Measurements from ENCODE around the gene FAM83E.

The FAM83E gene

DNA sequence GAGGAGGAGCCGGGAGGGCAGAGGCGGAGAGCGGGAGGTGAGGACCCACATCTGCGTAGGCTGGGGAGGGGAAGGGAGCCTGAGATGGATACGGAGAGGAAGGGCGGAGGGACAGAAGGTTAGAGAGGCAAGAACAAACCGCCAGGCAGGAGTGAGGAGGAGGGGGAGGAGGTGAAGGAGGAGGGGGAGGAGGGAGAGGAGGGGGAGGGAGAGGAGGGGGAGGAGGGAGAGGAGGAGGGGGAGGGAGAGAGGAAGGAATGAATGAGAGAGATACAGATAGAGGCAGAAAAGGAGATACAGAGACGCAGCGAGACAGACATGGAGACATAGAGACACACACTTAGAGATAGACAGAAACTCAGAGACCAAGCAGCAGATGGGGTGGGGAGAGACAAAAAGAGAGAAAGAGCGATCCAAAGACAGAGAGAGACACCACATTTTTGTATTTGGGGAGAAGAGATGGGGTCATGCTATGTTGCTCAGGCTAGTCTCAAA lies 31.9 kb upstream of the FAM83E start:
- Mint-ChIP-seq H3K27me3 (no peaks in the 10 kb centered on the region), H3K9me3 (no peaks in the 10 kb centered on the region), H3K4me3 (peak overlapping the region; percentile 71), H3K36me3 (ENCODE audit: low read depth) (no peaks in the 10 kb centered on the region), H3K27ac (peak overlapping the region; percentile 73), H3K4me1 (ENCODE audit: low read depth) (peaks cover 52% of the 10 kb centered on the region)
- intact Hi-C loops (cut with micrococcal nuclease): loop anchor here (2.0 to 10.0 kb wide), 3 partner anchors 138 to 321 kb away; partner anchors contain the start of gene FTL

- Mint-ChIP-seq H3K27me3 (no peaks in the 10 kb centered on the region), H3K4me1 (ENCODE audit: low read depth) (peaks cover 50% of the 10 kb centered on the region), H3K36me3 (ENCODE audit: low read depth) (no peaks in the 10 kb centered on the region), H3K9me3 (no peaks in the 10 kb centered on the region), H3K4me3 (peak within 1 kb of the TSS; percentile 71), H3K27ac (peak within 1 kb of the TSS; percentile 73)
- intact Hi-C loops (cut with micrococcal nuclease): loop anchor here (2.0 to 10.0 kb wide), 3 partner anchors 139 to 321 kb away; partner anchors contain the start of gene FTL
Observed at GRCh38 chr19:48646001-48646721, 31.3 kb upstream of the FAM83E start, which contains the start of gene CA11. Gene CA11 (minus strand): TSS chr19:48646187. CDS start chr19:48645632, 555 bp downstream.

DNA sequence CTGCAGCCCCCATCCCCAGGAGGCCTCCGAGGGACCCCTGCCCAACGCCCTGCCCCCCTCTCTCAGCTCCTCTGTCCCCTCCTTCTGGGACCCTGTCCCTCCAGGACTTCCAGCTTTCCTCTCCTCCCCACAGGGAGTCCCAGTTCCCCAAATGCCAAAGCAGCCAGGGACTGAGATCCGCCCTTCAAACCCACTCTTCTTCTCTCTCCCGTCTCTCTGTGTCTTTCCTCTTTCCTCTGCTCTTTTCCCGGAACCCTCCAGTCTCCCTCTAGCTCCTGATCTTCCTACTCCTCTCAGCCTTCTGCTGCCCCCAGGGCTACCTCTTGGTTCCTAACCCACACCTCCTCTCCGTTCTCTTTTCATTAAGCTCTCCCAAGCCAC lies 30.7 kb upstream of the FAM83E start:
- intact Hi-C loops (cut with micrococcal nuclease): loop anchor here (5.0 to 10.0 kb wide), 2 partner anchors 139 to 322 kb away; partner anchors contain the start of gene FTL
- H3K36me3 Mint-ChIP-seq (ENCODE audit: low read depth): no peaks in the 10 kb centered on the region
- H3K27me3 Mint-ChIP-seq: no peaks in the 10 kb centered on the region
- H3K27ac Mint-ChIP-seq: peak overlapping the region; percentile 73
- no peaks in the 10 kb centered on the region for H3K9me3 Mint-ChIP-seq
- peak overlapping the region; percentile 71 for H3K4me3 Mint-ChIP-seq
- H3K4me1 Mint-ChIP-seq (ENCODE audit: low read depth): peaks cover 50% of the 10 kb centered on the region

DNA sequence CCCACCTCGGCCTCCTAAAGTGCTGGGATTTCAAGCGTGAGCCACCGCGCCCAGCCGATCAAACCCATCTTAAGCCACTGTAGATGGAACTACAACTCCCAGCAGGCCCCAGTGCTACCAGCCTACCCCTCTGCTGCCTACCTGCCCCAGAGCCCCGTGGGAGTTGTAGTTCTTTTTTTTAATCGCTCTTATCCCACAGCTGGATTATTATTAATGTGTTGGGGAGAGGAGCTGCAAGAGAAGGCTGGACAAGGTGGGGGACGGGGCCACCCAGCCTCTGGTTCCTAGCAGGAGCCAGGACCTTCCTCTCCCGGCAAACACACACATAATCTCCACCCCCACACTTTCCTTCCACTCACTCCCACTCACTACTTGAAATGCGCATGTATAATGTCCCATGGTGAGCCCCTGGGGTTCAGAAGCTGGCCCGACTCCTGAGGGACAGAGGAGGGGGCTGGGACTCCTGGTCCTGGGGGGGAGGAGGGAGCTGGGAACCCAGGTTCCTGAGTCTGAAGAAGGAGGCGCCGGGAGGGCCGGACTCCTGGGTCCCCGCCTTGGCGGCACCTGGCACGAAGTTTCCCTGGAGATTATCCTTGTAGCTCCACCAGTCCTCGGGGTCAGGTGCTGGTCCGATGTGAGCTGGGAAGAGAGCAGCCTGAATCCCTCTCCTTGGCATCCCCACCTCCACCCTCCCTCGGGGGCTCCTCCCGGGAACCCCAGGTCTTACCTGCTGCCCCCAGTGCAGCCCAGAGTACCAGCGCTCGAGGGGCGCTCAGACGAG lies 30.2 kb upstream of the FAM83E start:
- Mint-ChIP-seq H3K27ac (peak overlapping the region; percentile 73), H3K27me3 (no peaks in the 10 kb centered on the region), H3K4me1 (ENCODE audit: low read depth) (peaks cover 53% of the 10 kb centered on the region), H3K4me3 (peak overlapping the region; percentile 71), H3K9me3 (no peaks in the 10 kb centered on the region), H3K36me3 (ENCODE audit: low read depth) (peaks cover under 1% of the 10 kb centered on the region)
- intact Hi-C loops (cut with micrococcal nuclease): loop anchor here (5.0 to 10.0 kb wide), 2 partner anchors 140 to 322 kb away; partner anchors contain the start of gene FTL

- Mint-ChIP-seq H3K9me3 (no peaks in the 10 kb centered on the region), H3K36me3 (ENCODE audit: low read depth) (peaks cover 6% of the 10 kb centered on the region), H3K27ac (no peak overlapping the region), H3K27me3 (no peaks in the 10 kb centered on the region), H3K4me3 (no peak overlapping the region), H3K4me1 (ENCODE audit: low read depth) (peaks cover 55% of the 10 kb centered on the region)
- intact Hi-C loops (cut with micrococcal nuclease): loop anchor here (10.0 kb wide), 1 partner anchor 140 kb away; no protein-coding TSS in a partner anchor
Observed at GRCh38 chr19:48644355-48644754, 29.5 kb upstream of the FAM83E start.

- intact Hi-C loops (cut with micrococcal nuclease): loop anchor here (10.0 kb wide), 1 partner anchor 142 kb away; no protein-coding TSS in a partner anchor
- Mint-ChIP-seq H3K36me3 (ENCODE audit: low read depth) (peaks cover 20% of the 10 kb centered on the region), H3K27ac (no peak overlapping the region), H3K4me3 (no peak overlapping the region), H3K4me1 (ENCODE audit: low read depth) (peaks cover 59% of the 10 kb centered on the region), H3K9me3 (no peaks in the 10 kb centered on the region), H3K27me3 (no peaks in the 10 kb centered on the region)
Observed at GRCh38 chr19:48642862-48643261, 28.0 kb upstream of the FAM83E start.

GRCh38 chr19:48641850-48642249 lies 27.0 kb upstream of the FAM83E start:
- H3K27ac Mint-ChIP-seq: no peak overlapping the region
- no peak overlapping the region for H3K4me3 Mint-ChIP-seq
- H3K27me3 Mint-ChIP-seq: no peaks in the 10 kb centered on the region
- intact Hi-C loops (cut with micrococcal nuclease): loop anchor here (10.0 kb wide), 1 partner anchor 143 kb away; no protein-coding TSS in a partner anchor
- H3K36me3 Mint-ChIP-seq (ENCODE audit: low read depth): peaks cover 27% of the 10 kb centered on the region
- H3K9me3 Mint-ChIP-seq: no peaks in the 10 kb centered on the region
- peaks cover 56% of the 10 kb centered on the region for H3K4me1 Mint-ChIP-seq (ENCODE audit: low read depth)

- Mint-ChIP-seq H3K27me3 (no peaks in the 10 kb centered on the region), H3K4me1 (ENCODE audit: low read depth) (peaks cover 48% of the 10 kb centered on the region), H3K36me3 (ENCODE audit: low read depth) (peaks cover 45% of the 10 kb centered on the region), H3K9me3 (no peaks in the 10 kb centered on the region), H3K27ac (peak overlapping the region; percentile 94), H3K4me3 (peak overlapping the region; percentile 43)
- intact Hi-C loops (cut with micrococcal nuclease): loop anchor here (10.0 kb wide), 1 partner anchor 145 kb away; no protein-coding TSS in a partner anchor
Observed at GRCh38 chr19:48639483-48640375, 24.9 kb upstream of the FAM83E start.

- no peaks in the 10 kb centered on the region for H3K27me3 Mint-ChIP-seq
- peak overlapping the region; percentile 94 for H3K27ac Mint-ChIP-seq
- H3K9me3 Mint-ChIP-seq: no peaks in the 10 kb centered on the region
- H3K36me3 Mint-ChIP-seq (ENCODE audit: low read depth): peaks cover 47% of the 10 kb centered on the region
- intact Hi-C loops (cut with micrococcal nuclease): no loop called here
- peak overlapping the region; percentile 99 for H3K4me3 Mint-ChIP-seq
- peaks cover 48% of the 10 kb centered on the region for H3K4me1 Mint-ChIP-seq (ENCODE audit: low read depth)
Observed at GRCh38 chr19:48638831-48639381, 24.0 kb upstream of the FAM83E start.

GRCh38 chr19:48637948-48638830 lies 23.3 kb upstream of the FAM83E start:
- Mint-ChIP-seq H3K27me3 (no peaks in the 10 kb centered on the region), H3K36me3 (ENCODE audit: low read depth) (peaks cover 51% of the 10 kb centered on the region), H3K9me3 (no peaks in the 10 kb centered on the region), H3K4me1 (ENCODE audit: low read depth) (peaks cover 55% of the 10 kb centered on the region), H3K27ac (peak overlapping the region; percentile 94), H3K4me3 (peak overlapping the region; percentile 99)
- intact Hi-C loops (cut with micrococcal nuclease): loop anchor here (1.0 kb wide), 1 partner anchor 19 kb away; the partner anchor contains the start of genes RPL18 and SPHK2

DNA sequence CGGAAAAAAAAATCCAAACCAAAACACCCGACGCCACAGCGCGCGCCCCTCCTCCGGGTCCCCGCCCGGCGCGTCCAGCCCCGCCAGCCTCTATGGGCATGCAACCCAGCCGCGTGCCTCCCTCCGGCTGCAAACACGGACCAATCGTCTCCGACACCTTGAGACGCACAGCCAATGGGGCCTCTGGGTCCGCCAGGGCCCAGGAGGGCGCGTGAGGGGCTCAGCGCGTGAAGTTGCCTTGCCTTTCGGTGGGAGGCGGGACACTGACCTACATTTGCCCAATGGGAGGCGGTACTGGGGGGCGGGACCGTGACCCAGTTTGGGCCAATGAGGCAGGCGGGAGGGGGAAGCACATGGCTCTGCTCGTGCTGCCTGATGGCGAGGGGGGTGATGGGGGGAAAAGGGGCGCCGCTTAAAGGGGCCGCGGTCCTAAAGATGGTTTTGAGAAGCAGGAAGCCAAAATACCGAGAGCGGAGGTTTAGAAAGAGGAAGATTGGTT lies 22.6 kb upstream of the FAM83E start:
- Mint-ChIP-seq H3K9me3 (no peaks in the 10 kb centered on the region), H3K4me3 (peak overlapping the region; percentile 99), H3K4me1 (ENCODE audit: low read depth) (peaks cover 62% of the 10 kb centered on the region), H3K27ac (peak overlapping the region; percentile 94), H3K36me3 (ENCODE audit: low read depth) (peaks cover 58% of the 10 kb centered on the region), H3K27me3 (no peaks in the 10 kb centered on the region)
- intact Hi-C loops (cut with micrococcal nuclease): loop anchor here (1.0 kb wide), 1 partner anchor 18 kb away; the partner anchor contains the start of genes RPL18 and SPHK2

Data from dendritic cell treated with granulocyte-macrophage colony-stimulating factor and Interleukin-4, amounts not matched to agents 40 ng/mL and 50 ng/mL, for 4 days (primary cell).